Esophagus squamous epithelium (tissue), 5 donors: ENCODE results near the gene TREH. TPM values are rescaled to one million over a fixed set of nuclear protein-coding genes. Genes with fewer than 3 reads are reported as not detected.

Source experiments
- DNase-seq: peaks from one replicate; lab custom pipeline; 2025; lab: John Stamatoyannopoulos, UW
- H3K27ac ChIP-seq, 4 donors: fragments of 200-600 bp; sonication (generic); one replicate each; pipeline ENCODE4 v1.5.1; 2016 to 2019; ENCODE audit warnings: mild to moderate bottlenecking in 1 of 4
- H3K27me3 ChIP-seq, 4 donors: fragments of 200-600 bp; sonication (generic); 1 replicate in 3 of 4; 2 replicates in 1 of 4; pipeline versions ENCODE4 v1.5.1 to v1.6.0; 2017 to 2021; ENCODE audit warnings: antibody characterized with exemption in 1 of 4
- H3K36me3 ChIP-seq, 3 donors: fragments of 200-600 bp; sonication (generic); one replicate each; pipeline ENCODE4 v1.5.1; 2016 to 2019
- H3K4me1 ChIP-seq, 3 donors: fragments of 200-600 bp; sonication (generic); one replicate each; pipeline ENCODE4 v1.5.1; 2017 to 2019
- H3K4me3 ChIP-seq, 4 donors: fragments of 200-600 bp; sonication (generic); 1 replicate in 3 of 4; 2 replicates in 1 of 4; pipeline ENCODE4 v1.5.1; 2016 to 2019; ENCODE audit warnings: mild to moderate bottlenecking in 2 of 4, moderate library complexity in 1 of 4
- H3K9me3 ChIP-seq, 3 donors: fragments of 200-600 bp; sonication (generic); one replicate each; pipeline ENCODE4 v1.5.1; 2016 to 2019
- POLR2A ChIP-seq, 4 donors: fragments of 450-650 bp; IDR thresholded peaks; one replicate each; pipeline ENCODE4 v1.6.1; 2017; ENCODE audit warnings: antibody characterized with exemption in 4 of 4, mild to moderate bottlenecking in 4 of 4, moderate library complexity in 3 of 4
- WGBS, 2 donors: methylation state at CpG; one replicate each; pipeline ENCODE4 v1.1.5; 2018; 5-methylcytosine and 5-hydroxymethylcytosine counted together
- intact Hi-C: fragments of 100-400 bp; cut with DNase I; formaldehyde crosslinking; loops from one replicate; pipeline ENCODE4 v1.15.0; 2022
- total RNA-seq, 4 donors: library from RNA; depleted of rRNA; stranded (reverse); fragments of >200 nt; gene quantifications; one replicate each; pipeline ENCODE4 v1.1.0, GENCODE V29; 2016
- TF ChIP-seq, protein P1 (sequence below), 6 experiments: fragments of 450-650 bp in 4 of 6; fragments of 200-600 bp in 2 of 6; sonication (generic) in 2 of 6; IDR thresholded peaks; one replicate each; pipeline ENCODE4 v1.5.1; 2016 to 2019; ENCODE audit warnings: antibody characterized with exemption in 6 of 6, mild to moderate bottlenecking in 4 of 6, moderate library complexity in 4 of 6
- donor health status: DM: yes; HTN: yes; CAD: no.

TREH gene
- total RNA-seq, 4 donors from 2014 or later = 0.09 to 0.57 TPM; not detected in 2

DNA sequence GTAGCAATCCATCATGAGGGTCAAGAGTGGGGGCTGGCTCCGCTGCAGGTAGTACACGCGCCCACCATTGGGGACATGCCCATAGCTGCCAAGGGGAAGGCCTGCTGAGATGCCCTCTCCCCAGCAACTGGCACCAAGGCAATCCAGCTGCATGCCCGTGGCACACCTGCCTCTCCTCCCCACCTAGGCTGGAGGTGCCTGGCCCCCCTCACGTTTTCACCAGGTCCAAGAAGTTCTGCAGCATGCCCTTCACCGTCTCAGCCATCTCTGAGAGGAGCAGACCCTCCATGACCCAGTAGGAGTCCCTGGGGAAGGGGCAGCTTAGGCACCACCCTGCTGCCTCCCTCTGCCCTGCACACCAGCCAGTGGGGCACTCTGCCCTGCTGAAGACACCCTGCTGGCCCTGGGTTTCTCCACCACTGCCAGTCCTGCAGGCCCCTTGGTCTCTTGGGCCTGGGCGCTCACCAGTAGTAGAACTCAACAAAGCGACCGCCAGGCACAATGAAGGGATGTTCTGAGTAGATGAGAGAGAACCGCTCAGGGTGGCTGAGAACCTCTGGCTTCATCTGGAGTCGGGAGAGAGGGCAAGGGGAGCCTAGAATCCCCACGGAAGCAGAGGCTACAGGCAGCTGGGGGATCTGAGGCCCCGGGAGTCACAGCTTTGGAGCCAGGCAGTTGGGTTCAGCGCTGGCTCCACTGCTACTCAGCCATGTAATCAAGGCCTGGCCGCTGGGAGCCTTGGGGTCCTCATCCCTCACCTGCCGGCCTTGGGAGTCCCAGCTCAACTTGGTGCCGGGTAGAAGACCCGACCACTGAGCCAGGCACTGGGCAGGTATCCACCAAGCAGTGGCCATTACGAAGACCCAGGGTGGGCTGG is 17.8 kb downstream of the TREH start:
- peaks cover 0 to 13% (median 0%) of the 10 kb centered on the region in 3 donors for H3K36me3 ChIP-seq
- DNase-seq = no peak
- TF ChIP-seq, protein P1, sequence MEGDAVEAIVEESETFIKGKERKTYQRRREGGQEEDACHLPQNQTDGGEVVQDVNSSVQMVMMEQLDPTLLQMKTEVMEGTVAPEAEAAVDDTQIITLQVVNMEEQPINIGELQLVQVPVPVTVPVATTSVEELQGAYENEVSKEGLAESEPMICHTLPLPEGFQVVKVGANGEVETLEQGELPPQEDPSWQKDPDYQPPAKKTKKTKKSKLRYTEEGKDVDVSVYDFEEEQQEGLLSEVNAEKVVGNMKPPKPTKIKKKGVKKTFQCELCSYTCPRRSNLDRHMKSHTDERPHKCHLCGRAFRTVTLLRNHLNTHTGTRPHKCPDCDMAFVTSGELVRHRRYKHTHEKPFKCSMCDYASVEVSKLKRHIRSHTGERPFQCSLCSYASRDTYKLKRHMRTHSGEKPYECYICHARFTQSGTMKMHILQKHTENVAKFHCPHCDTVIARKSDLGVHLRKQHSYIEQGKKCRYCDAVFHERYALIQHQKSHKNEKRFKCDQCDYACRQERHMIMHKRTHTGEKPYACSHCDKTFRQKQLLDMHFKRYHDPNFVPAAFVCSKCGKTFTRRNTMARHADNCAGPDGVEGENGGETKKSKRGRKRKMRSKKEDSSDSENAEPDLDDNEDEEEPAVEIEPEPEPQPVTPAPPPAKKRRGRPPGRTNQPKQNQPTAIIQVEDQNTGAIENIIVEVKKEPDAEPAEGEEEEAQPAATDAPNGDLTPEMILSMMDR (IDR thresholded peaks at IDR 0.05) = no peak
- no peak for TF ChIP-seq POLR2A (IDR thresholded peaks at IDR 0.05)
- WGBS, 2 donors = 46 to 82% methylated on average over 2 to 5 of the region's 19 CpGs
- H3K4me1 ChIP-seq = peaks cover 13 to 43% (median 17%) of the 10 kb centered on the region in 3 donors
- H3K27me3 ChIP-seq = no peaks in the 10 kb centered on the region
- no peak overlapping the region for H3K27ac ChIP-seq
- no peaks in the 10 kb centered on the region for H3K9me3 ChIP-seq
- H3K4me3 ChIP-seq = no peak overlapping the region
- intact Hi-C loops = no loop called here

DNA sequence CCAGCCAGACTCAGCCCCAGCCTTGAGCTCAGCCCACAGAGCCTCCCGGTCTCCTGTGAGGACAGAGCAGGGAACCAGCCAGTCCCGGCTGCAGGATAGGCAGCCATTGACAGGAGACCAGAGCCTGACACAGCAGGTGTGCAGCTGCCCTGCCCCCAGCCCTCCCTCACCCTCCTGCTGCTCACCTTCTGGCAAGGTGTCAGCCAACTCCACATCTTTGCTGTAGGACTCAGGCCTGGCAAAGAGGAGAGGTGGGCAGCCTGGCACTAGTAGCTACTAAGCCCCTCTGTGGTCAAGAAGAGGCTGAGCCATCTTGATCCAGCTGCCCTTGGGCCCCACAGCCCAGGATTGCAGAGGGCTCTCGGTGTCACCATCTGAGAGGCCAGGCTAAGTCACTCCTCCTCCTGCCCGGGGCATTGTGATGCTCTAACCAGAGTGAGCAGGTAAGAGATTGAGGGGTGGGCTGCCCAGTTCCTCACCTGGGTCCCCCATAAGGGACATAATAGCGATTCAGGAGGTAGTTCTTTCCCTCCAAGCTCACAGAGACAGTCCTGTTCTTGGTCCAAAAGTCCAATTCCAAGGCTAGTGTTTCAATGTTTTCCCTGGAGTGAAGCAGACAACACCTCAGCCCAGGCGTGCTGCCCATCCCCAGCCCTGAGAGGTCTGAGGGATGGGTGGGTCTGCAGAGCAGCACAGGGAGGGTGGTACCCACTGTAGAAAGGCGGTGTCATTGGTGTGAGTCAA is 18.6 kb downstream of the TREH start:
- Histone ChIP-seq H3K27ac (no peak overlapping the region), H3K9me3 (no peaks in the 10 kb centered on the region), H3K27me3 (no peaks in the 10 kb centered on the region), H3K4me1 (peaks cover 13 to 43% (median 17%) of the 10 kb centered on the region in 3 donors), H3K36me3 (peaks cover 0 to 21% (median 0%) of the 10 kb centered on the region in 3 donors), H3K4me3 (no peak overlapping the region)
- intact Hi-C loops = no loop called here
- TF ChIP-seq, protein P1 (IDR thresholded peaks at IDR 0.05) = no peak
- DNase-seq = no peak
- WGBS, 2 donors = 80% methylated on average over 3 of the region's 7 CpGs; no CpG with 5 or more reads in 1 of the 2 donors

DNA sequence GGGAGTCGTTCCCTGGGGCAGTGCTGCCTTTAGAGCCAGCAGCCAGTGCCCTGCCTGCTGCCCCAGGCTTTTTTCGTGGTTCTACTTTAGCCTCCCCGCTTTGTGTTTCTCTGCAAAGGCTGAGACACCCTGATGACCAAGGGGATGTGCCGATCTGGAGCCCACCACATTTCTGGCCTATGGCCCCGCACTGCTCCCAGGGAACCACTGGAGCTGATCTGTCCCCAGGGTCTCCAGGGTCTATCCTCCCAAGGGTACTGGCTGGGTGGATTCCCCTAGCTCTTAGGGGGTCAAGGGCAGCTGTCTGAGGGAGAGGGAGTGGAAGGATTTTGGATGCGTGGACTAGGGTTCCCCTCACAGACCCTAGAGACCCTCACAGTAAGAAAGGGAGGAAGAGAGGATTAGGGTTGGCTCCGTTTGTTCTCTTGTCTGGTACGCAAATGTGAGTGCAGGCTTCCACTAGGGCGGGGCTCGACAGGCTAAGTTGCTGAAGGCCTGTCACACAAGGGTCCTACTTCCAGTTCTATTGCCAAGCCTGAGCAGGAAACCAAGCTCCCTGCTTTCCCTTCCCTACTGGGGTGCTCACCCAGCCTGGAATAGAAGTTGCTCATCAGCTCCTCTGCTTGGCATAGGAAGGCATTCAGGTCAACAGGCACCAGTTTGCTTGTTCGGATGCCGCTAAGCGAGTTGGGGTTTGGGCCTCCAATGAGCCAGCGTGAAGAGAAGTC is 19.3 kb downstream of the TREH start:
- peaks cover 13 to 43% (median 17%) of the 10 kb centered on the region in 3 donors for H3K4me1 ChIP-seq
- intact Hi-C loops = loop anchor here (10.0 kb wide), 1 partner anchor 65 kb away; no protein-coding TSS in a partner anchor
- TF ChIP-seq, protein P1 (IDR thresholded peaks at IDR 0.05) = no peak
- TF ChIP-seq POLR2A (IDR thresholded peaks at IDR 0.05) = no peak
- peak overlapping the region in 1 of 4 donors; percentile 46 for H3K27ac ChIP-seq
- no peak for DNase-seq
- 43 to 53% methylated on average over 3 to 7 of the region's 14 CpGs for WGBS, 2 donors
- H3K9me3 ChIP-seq = no peaks in the 10 kb centered on the region
- no peaks in the 10 kb centered on the region for H3K27me3 ChIP-seq
- H3K36me3 ChIP-seq = peaks cover 0 to 29% (median 0%) of the 10 kb centered on the region in 3 donors
- peak overlapping the region in 2 of 4 donors; percentile 2 to 19 for H3K4me3 ChIP-seq

DNA sequence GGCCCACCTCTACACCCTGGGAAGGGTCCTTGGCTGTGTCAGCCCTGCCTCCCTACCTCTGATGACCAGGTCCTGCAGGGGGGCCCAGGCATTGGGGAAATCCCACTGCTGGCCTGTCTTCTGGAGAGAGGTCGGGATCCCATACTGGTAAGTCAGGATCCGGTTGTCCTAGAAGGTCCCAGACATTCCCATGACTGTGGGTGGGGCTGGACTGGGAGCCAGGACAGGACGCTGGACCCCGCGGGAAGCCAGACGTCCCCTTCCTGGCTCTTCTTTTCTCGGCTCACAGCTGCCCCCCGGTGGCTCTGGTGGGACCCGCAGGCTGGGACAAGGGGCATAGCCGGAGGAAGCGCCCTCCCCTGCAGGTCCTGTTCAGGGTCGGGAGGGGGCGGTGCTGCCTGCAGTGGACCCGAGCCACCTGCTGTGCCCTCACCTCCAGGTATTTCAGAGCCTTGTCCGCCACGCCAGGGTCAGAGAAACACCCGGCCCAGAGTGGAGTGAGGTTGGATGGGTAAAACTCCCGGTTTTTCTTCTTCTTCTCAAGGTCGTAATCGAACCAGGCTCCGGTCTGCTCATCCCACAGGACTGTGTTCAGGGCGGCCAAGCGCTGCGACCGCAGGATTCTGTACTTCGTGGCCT is 20.0 kb downstream of the TREH start:
- intact Hi-C loops = loop anchor here (10.0 kb wide), 1 partner anchor 65 kb away; no protein-coding TSS in a partner anchor
- Histone ChIP-seq H3K9me3 (no peaks in the 10 kb centered on the region), H3K4me1 (peaks cover 13 to 43% (median 17%) of the 10 kb centered on the region in 3 donors), H3K36me3 (peaks cover 0 to 34% (median 0%) of the 10 kb centered on the region in 3 donors), H3K27ac (peak overlapping the region in 3 of 4 donors; percentile 46 to 64 (median 58)), H3K27me3 (no peaks in the 10 kb centered on the region), H3K4me3 (peak overlapping the region in 2 of 4 donors; percentile 2 to 19)
- no peak for TF ChIP-seq POLR2A (IDR thresholded peaks at IDR 0.05)
- TF ChIP-seq, protein P1 (IDR thresholded peaks at IDR 0.05) = peak; percentile 93 to 98 (median 94)
- DNase-seq = no peak
- WGBS, 2 donors = 2 to 49% methylated on average over 11 to 24 of the region's 26 CpGs
